H1 (cell line): ENCODE results near the gene CRCP. TPM values are rescaled to one million over a fixed set of nuclear protein-coding genes. Genes with fewer than 3 reads are reported as not detected.

Experiments
- ASH2L ChIP-seq: fragments of 200-600, 300-600 bp; sonication (generic); IDR thresholded peaks from one replicate; pipeline ENCODE4 v1.7.1; 2017; ENCODE audit warnings: low read length
- CBX8 ChIP-seq: fragments of 300-800, 300-1000 bp; sonication (generic); IDR thresholded peaks from 2 replicates; pipeline ENCODE4 v1.7.1; 2016; ENCODE audit warnings: low read depth, low read length, borderline replicate concordance
- CEBPB ChIP-seq: IDR thresholded peaks from 2 replicates; pipeline ENCODE4 v1.6.1; 2012; ENCODE audit warnings: low read depth, low read length
- CREB1 ChIP-seq: IDR thresholded peaks from 2 replicates; pipeline ENCODE4 v1.6.1; 2012; ENCODE audit warnings: inconsistent platforms
- E2F6 ChIP-seq: IDR thresholded peaks from 2 replicates; pipeline ENCODE4 v1.6.1; 2012; ENCODE audit warnings: inconsistent platforms
- EGR1 ChIP-seq: IDR thresholded peaks from 2 replicates; pipeline ENCODE4 v1.6.1; 2011; ENCODE audit warnings: low read depth, low read length, borderline replicate concordance
- KDM4A ChIP-seq: IDR thresholded peaks from one replicate; pipeline ENCODE4 v1.7.1; 2012; ENCODE audit warnings: low read depth, mild to moderate bottlenecking, moderate library complexity, low read length, inconsistent platforms; ENCODE audit not compliant: severe bottlenecking
- PHF8 ChIP-seq: fragments of 200-600 bp; sonication (generic); conservative IDR thresholded peaks from 2 replicates; pipeline ENCODE4 v1.7.1; 2012; ENCODE audit warnings: low read depth, mild to moderate bottlenecking, inconsistent platforms, low read length, moderate library complexity
- POLR2A ChIP-seq, 2 experiments: IDR thresholded peaks; 1 replicate in 1 of 2; 2 replicates in 1 of 2; pipeline ENCODE4 v1.6.1; 2011; ENCODE audit warnings: low read depth in 2 of 2, low read length in 2 of 2, mild to moderate bottlenecking in 2 of 2; ENCODE audit errors: control extremely low read depth in 1 of 2
- POLR2AphosphoS5 ChIP-seq: IDR thresholded peaks from 2 replicates; pipeline ENCODE4 v1.6.1; 2011; ENCODE audit warnings: low read depth, low read length
- RBBP5 ChIP-seq: IDR thresholded peaks from 2 replicates; pipeline ENCODE4 v1.7.1; 2012; ENCODE audit warnings: low read depth, mild to moderate bottlenecking, inconsistent platforms, low read length, moderate library complexity, borderline replicate concordance
- SAP30 ChIP-seq: fragments of 300-600 bp; sonication (generic); IDR thresholded peaks from 2 replicates; pipeline ENCODE4 v1.7.1; 2012; ENCODE audit warnings: low read length, moderate library complexity, mild to moderate bottlenecking, inconsistent platforms; ENCODE audit not compliant: insufficient read depth, insufficient replicate concordance
- SIRT6 ChIP-seq: IDR thresholded peaks from one replicate; pipeline ENCODE4 v1.7.1; 2012; ENCODE audit warnings: low read length, inconsistent platforms
- SP1 ChIP-seq: IDR thresholded peaks from 2 replicates; pipeline ENCODE4 v1.6.1; 2011; ENCODE audit warnings: low read depth, low read length
- SP2 ChIP-seq: IDR thresholded peaks from 2 replicates; pipeline ENCODE4 v1.6.1; 2012; ENCODE audit warnings: mild to moderate bottlenecking, low read length, inconsistent platforms
- TAF1 ChIP-seq: IDR thresholded peaks from 2 replicates; pipeline ENCODE4 v1.6.1; 2011; ENCODE audit warnings: mild to moderate bottlenecking, low read depth, low read length
- TBP ChIP-seq: IDR thresholded peaks from 2 replicates; pipeline ENCODE4 v1.6.1; 2011; ENCODE audit warnings: low read depth, low read length, improper control_type of control experiment
- TEAD4 ChIP-seq: IDR thresholded peaks from 2 replicates; pipeline ENCODE4 v1.6.1; 2012; ENCODE audit warnings: low read depth, low read length, inconsistent platforms, mixed read lengths
- polyA plus RNA-seq, 7 experiments: library from polyadenylated mRNA; depleted of rRNA in 3 of 7; stranded (reverse) in 5 of 7; unstranded in 2 of 7; fragments of >200 nt in 5 of 7; fragments of 200-250 nt in 2 of 7; gene quantifications; 1 replicate in 5 of 7; 2 replicates in 1 of 7; 4 replicates in 1 of 7; pipeline versions ENCODE4 v1.2.1 to v1.2.3, GENCODE V29; 2011 to 2013; ENCODE audit warnings: missing spikeins in 2 of 7, mixed read lengths in 2 of 7
- total RNA-seq: library from RNA; stranded (reverse); fragmentation: NEBNext Ultra II Directional; extraction: Animal tissue kit (Norgen Biotek cat#: 25700); gene quantifications from 2 replicates; pipeline ENCODE4 v1.2.1, GENCODE V29; 2021

The CRCP gene
- total and polyA plus RNA-seq, 2 of the 8 experiments (the other 6 are each of a cell fraction or from before 2014, with no cell fraction given): 15.0 to 29.3 TPM

- TF ChIP-seq SAP30 (peak; percentile 37), TBP (peak; percentile 58; the same call in 1 of the 2 replicates), SP1 (no peak; the same call in 1 of the 2 replicates), CREB1 (peak; percentile 46; the same call in 1 of the 2 replicates), SP2 (no peak), POLR2A (IDR thresholded peaks at IDR 0.05; ENCODE audit: control extremely low read depth in 1 of 2, low read depth in 2 of 2, low read length in 2 of 2) (peak; percentile 59 to 77), PHF8 (peak; percentile 84), ASH2L (peak; percentile 89), KDM4A (peak; percentile 87), SIRT6 (no peak), CBX8 (no peak), RBBP5 (peak; percentile 85), POLR2AphosphoS5 (peak; percentile 89), CEBPB (no peak), TEAD4 (peak; percentile 24), TAF1 (peak; percentile 57), EGR1 (peak; percentile 65; the same call in 1 of the 2 replicates), E2F6 (peak; percentile 79)
- TF ChIP-seq, all 59 proteins: peak for 17
Observed at GRCh38 chr7:66114743-66115649, at the start of gene CRCP (continued).
